Activated CD4-positive, alpha-beta T cell treated with anti-CD3 and anti-CD28 coated beads for 36 hours (primary cell): ENCODE measurements around the gene RIPK1. TPM values are rescaled to one million over a fixed set of nuclear protein-coding genes. Genes with fewer than 3 reads are reported as not detected.
"Not testable (repeated sequence)": the region's sequence is repeated elsewhere in the genome, so short reads cannot be mapped to it uniquely, and the experiment has no call there.

Experiments
- ATAC-seq: fragments of 200-7000 bp; cut with Tn5 transposase; one replicate; pipeline ENCODE4 v1.10.0; 2021; ENCODE audit warnings: mild to moderate bottlenecking, moderate library complexity
- CTCF ChIA-PET: fragments of 350-600 bp; sonication (Branson Sonifier 250); formaldehyde crosslinking; loops from one replicate; lab custom pipeline; 2021; ENCODE audit warnings: antibody characterized with exemption; lab: Charles Lee
- POLR2A ChIA-PET: fragments of 350-600 bp; sonication (Branson Sonifier 250); formaldehyde crosslinking; loops from one replicate; lab custom pipeline; 2021; ENCODE audit warnings: antibody characterized with exemption, inconsistent platforms; lab: Charles Lee
- DNase-seq: peaks from one replicate; pipeline ENCODE4 v3.0.0-alpha.2; 2020
- H3K27ac Mint-ChIP-seq: one replicate; pipeline ENCODE4 v1.8.0; 2021; ENCODE audit warnings: mixed read lengths
- H3K27me3 Mint-ChIP-seq: one replicate; pipeline ENCODE4 v1.8.0; 2021; ENCODE audit warnings: mixed read lengths
- H3K36me3 Mint-ChIP-seq: one replicate; pipeline ENCODE4 v1.8.0; 2021; ENCODE audit warnings: low read depth, mixed read lengths
- H3K4me1 Mint-ChIP-seq: one replicate; pipeline ENCODE4 v1.8.0; 2021; ENCODE audit warnings: mixed read lengths
- H3K4me3 Mint-ChIP-seq: one replicate; pipeline ENCODE4 v1.8.0; 2021; ENCODE audit warnings: mild to moderate bottlenecking, moderate library complexity, mixed read lengths
- H3K9me3 Mint-ChIP-seq: one replicate; pipeline ENCODE4 v1.8.0; 2021; ENCODE audit warnings: low read depth, mixed read lengths
- intact Hi-C, 2 experiments: fragments of 100-400 bp; cut with DNase I in 1 of 2; cut with micrococcal nuclease in 1 of 2; formaldehyde crosslinking; loops; one replicate each; pipeline versions ENCODE4 v1.14.2 to v1.15.1; 2022 to 2024; cut with DNase I, micrococcal nuclease
- total RNA-seq, 2 experiments: library from RNA; stranded (reverse); gene quantifications; one replicate each; pipeline ENCODE4 v1.2.3, GENCODE V29; 2021

RIPK1 gene
- total RNA-seq, 2 experiments from 2014 or later, result 17.4 to 19.3 TPM

DNA sequence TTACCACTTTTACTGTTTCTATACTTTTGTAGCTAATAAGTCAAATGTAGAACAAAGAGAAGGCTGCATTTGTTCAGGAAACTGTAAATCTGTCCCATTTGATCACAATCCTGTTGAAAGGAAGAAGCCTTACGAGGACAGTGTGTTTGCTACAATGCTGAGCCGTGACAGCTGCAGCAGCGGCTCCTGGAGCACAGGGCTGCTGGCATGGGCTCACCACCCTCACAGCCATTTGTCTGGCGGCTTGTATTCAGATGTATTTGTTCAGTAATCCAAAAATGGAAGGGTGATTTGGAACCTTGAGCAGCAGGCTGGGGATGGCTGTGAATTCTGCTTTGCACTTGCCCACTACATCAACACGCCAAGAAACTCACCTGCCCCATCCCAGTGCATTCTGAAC lies 83.4 kb downstream of the RIPK1 start:
- ChIA-PET CTCF (interaction anchor here (1.1 to 1.6 kb wide), 3 partner anchors 11 to 580 kb away, joined by 3 to 6 read pairs (median 3); no protein-coding TSS in a partner anchor), POLR2A (no interaction called here)
- DNase-seq, result no peak
- no peaks in the 10 kb centered on the region for H3K9me3 Mint-ChIP-seq
- intact Hi-C loops, result no loop called here
- no peak overlapping the region for H3K27ac Mint-ChIP-seq
- H3K36me3 Mint-ChIP-seq, result peaks cover 5% of the 10 kb centered on the region
- no peak overlapping the region for H3K4me3 Mint-ChIP-seq
- no peak for ATAC-seq
- peaks cover 2% of the 10 kb centered on the region for H3K4me1 Mint-ChIP-seq
- H3K27me3 Mint-ChIP-seq, result peaks cover 4% of the 10 kb centered on the region

DNA sequence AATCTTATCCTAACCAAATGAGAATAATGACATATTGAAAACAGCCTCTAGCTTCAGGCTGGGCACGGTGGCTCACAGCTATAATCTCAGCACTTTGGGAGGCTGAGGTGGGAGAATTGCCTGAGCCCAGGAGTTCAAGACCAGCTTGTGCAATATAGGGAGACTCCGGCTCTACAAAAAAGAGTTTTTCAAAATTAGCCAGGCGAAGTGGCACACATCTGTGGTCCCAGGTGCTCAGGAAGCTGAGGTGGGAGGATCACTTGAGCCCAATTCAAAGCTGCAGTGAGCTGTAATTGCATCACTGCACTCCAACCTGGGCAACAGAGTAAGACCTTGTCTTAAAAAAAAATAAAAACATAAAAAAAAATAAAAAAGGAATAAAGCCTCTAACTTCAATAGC lies 84.4 kb downstream of the RIPK1 start:
- POLR2A ChIA-PET, result no interaction called here
- no peak overlapping the region for H3K4me3 Mint-ChIP-seq
- H3K9me3 Mint-ChIP-seq, result no peaks in the 10 kb centered on the region
- DNase-seq (no peak), ATAC-seq (no peak)
- intact Hi-C loops, result no loop called here
- CTCF ChIA-PET, result no interaction called here
- peaks cover 7% of the 10 kb centered on the region for H3K27me3 Mint-ChIP-seq
- peaks cover 4% of the 10 kb centered on the region for H3K4me1 Mint-ChIP-seq
- no peak overlapping the region for H3K27ac Mint-ChIP-seq
- H3K36me3 Mint-ChIP-seq, result peaks cover 2% of the 10 kb centered on the region

DNA sequence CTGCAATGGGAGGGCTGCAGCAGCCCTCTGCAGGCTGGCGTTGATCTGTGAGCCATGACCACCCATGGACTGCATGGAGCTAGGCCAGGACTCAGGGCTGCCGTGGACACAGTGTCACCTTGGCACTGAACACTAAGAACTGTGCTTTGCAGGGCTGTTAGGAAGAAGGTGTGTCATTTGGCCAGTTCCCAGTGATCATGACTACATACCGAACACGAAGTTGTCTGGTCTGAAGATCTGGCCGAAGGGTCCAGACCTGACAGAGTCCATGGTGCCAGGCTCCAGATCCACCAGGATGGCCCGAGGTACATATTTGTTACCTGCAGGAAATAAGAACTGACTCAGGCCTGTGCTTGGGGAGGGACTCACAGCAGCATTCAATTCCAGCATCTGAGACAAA lies 87.1 kb downstream of the RIPK1 start:
- H3K27ac Mint-ChIP-seq, H3K9me3 Mint-ChIP-seq, H3K36me3 Mint-ChIP-seq, DNase-seq, CTCF ChIA-PET, H3K4me3 Mint-ChIP-seq, ATAC-seq: not testable (repeated sequence)
- intact Hi-C loops, result loop anchor here in 1 of 2 experiments (5.0 kb wide), 1 partner anchor 102 kb away; the partner anchor contains the start of gene PSMG4
- Mint-ChIP-seq H3K27me3 (peaks cover 13% of the 10 kb centered on the region), H3K4me1 (peaks cover 15% of the 10 kb centered on the region)
- POLR2A ChIA-PET, result interaction anchor here (0.6 kb wide), 1 partner anchor 299 kb away, joined by 4 read pairs; no protein-coding TSS in a partner anchor

DNA sequence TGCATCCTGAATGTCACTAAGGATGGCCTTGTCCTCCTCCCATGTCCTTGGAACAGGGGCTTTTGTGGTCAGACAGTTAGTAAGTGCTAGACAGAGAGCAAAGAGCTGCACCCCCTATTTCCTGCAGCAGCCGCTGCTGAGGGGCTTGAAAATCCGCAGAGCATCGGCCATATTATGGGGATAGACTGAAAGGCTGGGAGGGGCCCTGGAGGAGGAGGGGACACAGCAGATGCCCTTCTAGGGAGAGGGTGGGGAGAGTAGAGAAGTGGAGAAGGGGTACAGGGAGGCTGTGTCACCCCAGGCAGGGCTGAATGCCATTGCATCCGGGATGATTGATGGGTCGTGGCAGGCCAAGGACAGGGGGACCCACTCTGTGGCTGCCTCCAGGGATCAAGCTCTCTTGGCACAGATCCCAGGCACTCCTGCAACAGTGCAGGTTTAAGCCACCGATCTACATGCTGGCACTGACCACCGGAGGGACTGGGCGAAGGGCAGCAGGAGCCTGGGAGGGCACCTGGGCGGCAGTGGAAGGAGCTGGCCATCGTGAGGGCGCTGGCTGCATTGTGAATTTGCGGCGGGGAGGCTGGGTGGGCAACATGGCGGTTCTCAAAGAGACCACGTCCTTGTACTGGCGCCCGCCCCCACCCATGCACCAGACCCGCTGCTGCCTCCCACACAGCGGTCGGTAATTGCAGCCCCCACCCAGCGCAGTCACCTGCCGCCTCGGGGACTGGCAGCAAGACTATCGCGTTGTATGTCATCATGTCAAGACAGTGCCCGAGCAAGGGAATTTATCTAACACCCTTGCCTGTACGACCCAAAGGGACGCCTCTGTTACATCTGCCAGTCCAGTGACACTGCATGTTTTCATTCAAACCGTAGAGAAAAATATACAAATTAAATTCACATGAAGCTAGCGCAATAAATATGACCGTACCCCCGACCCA lies 88.2 kb downstream of the RIPK1 start:
- ChIA-PET POLR2A (interaction anchor here (0.7 kb wide), 1 partner anchor 54 kb away, joined by 3 read pairs; no protein-coding TSS in a partner anchor), CTCF (interaction anchor here (0.6 kb wide), 1 partner anchor 87 kb away, joined by 4 read pairs; no protein-coding TSS in a partner anchor)
- peaks cover 16% of the 10 kb centered on the region for H3K27me3 Mint-ChIP-seq
- H3K4me1 Mint-ChIP-seq, result peaks cover 20% of the 10 kb centered on the region
- DNase-seq, result peak; percentile 25
- intact Hi-C loops, result loop anchor here (1.0 to 5.0 kb wide), 8 partner anchors 24 to 157 kb away; partner anchors contain the start of genes PSMG4 (in 2 of the 2), BPHL (in 1 of the 2), NQO2 (in 1 of the 2) and RIPK1 (in 1 of the 2)
- peak overlapping the region; percentile 74 for H3K4me3 Mint-ChIP-seq
- not testable (repeated sequence) for H3K9me3 Mint-ChIP-seq, H3K36me3 Mint-ChIP-seq
- peak overlapping the region; percentile 55 for H3K27ac Mint-ChIP-seq
- peak; percentile 19 for ATAC-seq

DNA sequence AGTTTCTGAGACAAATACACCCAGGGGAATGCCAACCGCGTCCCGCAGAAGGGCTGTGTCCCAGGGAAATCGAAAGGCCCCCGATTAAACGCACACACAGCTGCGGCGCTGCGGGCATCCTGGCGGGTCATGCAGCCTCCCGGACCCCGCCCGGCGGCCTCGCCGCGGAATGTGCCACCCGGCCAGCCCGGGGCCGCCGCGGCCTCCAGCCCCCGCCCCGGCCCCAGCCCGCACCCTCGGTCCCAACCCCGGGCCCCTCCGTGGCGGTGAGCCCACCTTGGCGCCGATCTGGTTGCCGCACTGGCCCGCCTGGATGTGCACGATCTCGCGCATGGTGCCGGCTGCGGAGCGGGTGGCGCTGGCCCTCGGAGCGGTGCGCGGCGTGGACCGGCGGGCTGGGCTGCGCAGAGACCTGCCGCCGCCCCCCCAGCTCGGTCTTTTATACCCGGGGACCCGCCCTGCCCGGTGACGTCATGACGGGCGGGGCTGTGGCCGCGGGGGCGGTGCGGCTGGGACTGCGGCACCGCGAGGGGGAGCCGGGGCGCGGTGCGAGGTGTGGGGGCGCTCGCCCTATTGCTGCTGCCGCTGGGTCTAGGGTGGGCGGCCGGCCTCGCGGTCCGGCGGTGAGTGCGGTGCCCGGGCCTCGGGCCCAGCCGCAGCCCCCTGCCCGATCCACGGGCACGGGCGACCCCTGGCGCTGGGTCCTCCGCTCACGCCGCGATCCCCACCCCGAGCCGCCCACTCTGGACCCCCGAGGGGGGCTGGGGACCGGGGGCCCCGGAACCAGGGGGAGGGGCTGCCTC lies 89.0 kb downstream of the RIPK1 start, which contains the start of gene TUBB2A:
TSS of gene TUBB2A (minus strand) at position 414 of the 803 bp plus-strand sequence. CDS start at position 333, 81 bp downstream.
- peak; percentile 87 for DNase-seq
- ChIA-PET CTCF (interaction anchor here (0.6 kb wide), 1 partner anchor 86 kb away, joined by 4 read pairs; no protein-coding TSS in a partner anchor), POLR2A (interaction anchor here (0.7 kb wide), 1 partner anchor 53 kb away, joined by 3 read pairs; no protein-coding TSS in a partner anchor)
- peak within 1 kb of the TSS; percentile 55 for H3K27ac Mint-ChIP-seq
- H3K4me1 Mint-ChIP-seq, result peaks cover 25% of the 10 kb centered on the region
- H3K27me3 Mint-ChIP-seq, result peaks cover 20% of the 10 kb centered on the region
- intact Hi-C loops, result loop anchor here (1.0 to 5.0 kb wide), 7 partner anchors 31 to 158 kb away; partner anchors contain the start of genes PSMG4 (in 2 of the 2), BPHL (in 1 of the 2), NQO2 (in 1 of the 2) and RIPK1 (in 1 of the 2)
- no peaks in the 10 kb centered on the region for H3K36me3 Mint-ChIP-seq
- peak within 1 kb of the TSS; percentile 74 for H3K4me3 Mint-ChIP-seq
- no peaks in the 10 kb centered on the region for H3K9me3 Mint-ChIP-seq
- ATAC-seq, result peak; percentile 68

DNA sequence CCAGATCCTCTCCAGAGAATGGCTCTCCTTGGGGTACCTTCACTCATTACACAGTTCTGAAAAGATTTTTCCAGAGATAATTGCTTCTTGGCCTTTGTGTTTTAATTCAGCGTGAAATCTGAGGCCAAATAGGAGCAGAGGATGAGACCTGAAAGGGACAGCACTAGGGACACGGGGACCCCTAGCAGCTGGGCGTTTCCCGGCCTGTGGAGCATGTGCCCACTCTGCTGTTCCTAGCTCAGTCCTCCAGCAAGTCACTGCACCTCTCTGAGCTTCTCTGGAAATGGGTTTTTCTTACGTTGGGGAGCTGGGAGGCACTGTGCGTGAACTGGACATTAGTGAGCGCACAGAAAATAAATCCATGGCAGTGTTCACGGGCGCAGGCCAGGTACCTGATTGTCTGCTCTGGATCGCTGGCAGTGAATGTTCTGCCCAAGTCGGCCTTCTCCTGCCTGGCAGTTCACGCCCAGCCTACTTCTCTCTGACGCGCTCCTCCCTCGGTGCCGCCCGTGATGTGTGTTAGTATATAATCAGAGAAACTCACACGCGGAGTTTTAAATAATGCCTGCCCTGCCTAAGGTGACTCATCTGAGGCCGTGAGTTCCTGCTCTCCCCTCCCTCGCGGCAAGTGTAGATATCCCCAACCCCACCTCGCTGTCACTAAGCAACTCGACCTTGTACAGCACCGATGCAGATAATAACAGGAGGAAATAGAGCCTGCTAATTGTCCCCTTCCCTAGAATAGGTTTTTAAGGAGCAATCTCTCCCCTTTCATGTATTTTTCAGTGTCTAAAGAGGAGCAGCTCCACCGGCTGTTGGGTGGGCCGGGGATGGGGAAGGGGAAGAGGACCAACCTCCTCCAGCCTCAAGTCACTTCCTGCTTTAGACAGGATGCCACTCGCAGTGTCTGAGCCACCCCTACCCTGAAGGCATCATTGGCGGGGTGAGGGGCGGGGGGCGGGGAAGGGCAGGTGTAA lies 91.8 kb downstream of the RIPK1 start:
- ChIA-PET CTCF (interaction anchor here (1.0 kb wide), 1 partner anchor 91 kb away, joined by 3 read pairs; no protein-coding TSS in a partner anchor), POLR2A (no interaction called here)
- peak overlapping the region; percentile 6 for H3K4me3 Mint-ChIP-seq
- DNase-seq (peak; percentile 63), ATAC-seq (peak; percentile 40)
- no peaks in the 10 kb centered on the region for H3K9me3 Mint-ChIP-seq
- H3K27me3 Mint-ChIP-seq, result peaks cover 27% of the 10 kb centered on the region
- H3K27ac Mint-ChIP-seq, result no peak overlapping the region
- intact Hi-C loops, result loop anchor here in 1 of 2 experiments (5.0 kb wide), 1 partner anchor 97 kb away; the partner anchor contains the start of gene PSMG4
- H3K36me3 Mint-ChIP-seq, result no peaks in the 10 kb centered on the region
- peaks cover 35% of the 10 kb centered on the region for H3K4me1 Mint-ChIP-seq

DNA sequence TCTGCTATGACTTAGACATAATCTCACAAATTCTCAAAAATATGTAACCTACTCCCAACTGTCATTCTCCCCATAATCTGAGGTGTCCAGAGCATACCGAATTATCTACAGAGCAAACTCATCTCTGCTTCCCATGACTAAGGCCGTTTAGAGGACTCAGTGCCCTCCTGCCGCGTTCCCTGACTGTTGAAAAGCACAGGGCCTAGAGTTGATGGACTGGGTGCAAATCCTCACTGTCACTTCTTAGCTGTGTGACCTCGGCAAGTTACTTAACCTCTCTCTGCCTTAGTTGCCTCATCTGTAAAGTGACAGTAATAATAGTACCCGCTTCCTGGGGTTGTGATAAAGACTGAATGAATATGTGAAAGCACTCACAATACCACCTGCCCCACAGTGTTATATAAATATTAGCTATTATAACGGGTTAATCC lies 93.8 kb downstream of the RIPK1 start:
- Mint-ChIP-seq H3K4me1 (peaks cover 30% of the 10 kb centered on the region), H3K9me3 (no peaks in the 10 kb centered on the region), H3K4me3 (no peak overlapping the region), H3K27me3 (peaks cover 25% of the 10 kb centered on the region), H3K36me3 (no peaks in the 10 kb centered on the region), H3K27ac (no peak overlapping the region)
- ATAC-seq (peak; percentile 23), DNase-seq (no peak)
- POLR2A ChIA-PET, result no interaction called here
- CTCF ChIA-PET, result interaction anchor here (0.6 to 1.3 kb wide), 4 partner anchors 43 to 246 kb away, joined by 3 read pairs; no protein-coding TSS in a partner anchor
- intact Hi-C loops, result loop anchor here (1.0 to 2.0 kb wide), 3 partner anchors 43 to 65 kb away; partner anchors contain the start of genes BPHL (in 1 of the 2) and TUBB2B (in 1 of the 2)

DNA sequence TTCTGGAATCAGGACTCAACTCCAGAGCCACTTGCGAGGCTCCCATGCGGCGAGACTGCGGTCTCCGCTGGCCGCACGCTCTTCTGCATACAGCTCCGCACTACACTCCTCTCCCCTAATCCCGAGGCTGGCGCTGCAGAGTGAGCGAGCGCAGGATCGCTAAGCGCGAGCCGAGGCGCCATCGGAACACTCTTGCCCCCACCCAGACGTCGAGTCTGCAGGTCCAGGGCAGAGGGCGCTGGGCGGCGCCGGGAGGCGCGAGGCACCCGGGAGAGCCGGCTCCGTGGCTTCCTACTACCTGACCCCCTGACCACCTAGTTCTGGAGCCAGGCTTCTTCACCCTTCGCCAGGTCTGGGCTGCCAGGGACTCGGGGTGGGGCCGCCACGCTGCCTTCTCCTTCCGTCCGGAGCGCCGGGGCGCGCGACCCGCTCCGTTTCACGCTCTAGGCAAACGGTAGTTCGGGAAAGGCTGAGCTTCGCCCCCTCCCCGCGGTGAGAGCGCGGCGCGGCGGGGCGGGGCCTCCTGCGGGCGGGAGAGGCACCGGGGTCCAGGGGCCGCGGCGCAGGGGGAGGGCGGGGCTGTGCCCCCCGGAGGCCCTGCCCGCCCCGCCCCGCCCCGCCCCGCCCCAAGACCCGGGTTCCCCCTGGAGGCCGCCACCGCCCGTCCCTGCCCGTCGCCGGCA lies 94.4 kb downstream of the RIPK1 start:
- ATAC-seq (peak; percentile 84), DNase-seq (peak; percentile 74)
- Mint-ChIP-seq H3K36me3 (no peaks in the 10 kb centered on the region), H3K27ac (peak overlapping the region; percentile 47), H3K27me3 (peaks cover 28% of the 10 kb centered on the region), H3K4me3 (peak overlapping the region; percentile 66), H3K4me1 (peaks cover 30% of the 10 kb centered on the region), H3K9me3 (no peaks in the 10 kb centered on the region)
- intact Hi-C loops, result loop anchor here (1.0 to 2.0 kb wide), 4 partner anchors 44 to 96 kb away; partner anchors contain the start of genes BPHL (in 1 of the 2), PSMG4 (in 1 of the 2) and TUBB2B (in 1 of the 2)
- ChIA-PET CTCF (interaction anchor here (0.6 to 1.3 kb wide), 5 partner anchors 11 to 247 kb away, joined by 3 read pairs; no protein-coding TSS in a partner anchor), POLR2A (interaction anchor here (0.6 kb wide), 1 partner anchor 915 kb away, joined by 3 read pairs; no protein-coding TSS in a partner anchor)

DNA sequence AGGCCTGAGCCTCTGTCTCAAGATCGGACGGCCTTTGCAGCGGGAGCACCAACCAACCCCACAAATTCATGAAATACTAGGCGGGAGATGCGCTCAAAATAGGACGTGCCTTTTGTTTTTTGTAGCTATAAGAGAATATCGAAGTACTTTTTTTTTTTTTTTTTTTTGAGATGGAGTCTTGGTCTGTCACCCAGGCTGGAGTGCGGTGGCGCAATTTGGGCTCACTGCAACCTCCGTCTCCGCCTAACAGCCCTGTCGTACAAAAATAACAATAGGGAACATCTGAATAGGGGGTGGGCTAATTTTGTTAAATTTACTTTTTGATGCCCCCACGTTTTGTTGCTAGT lies 94.9 kb downstream of the RIPK1 start:
- ATAC-seq (no peak), DNase-seq (no peak)
- Mint-ChIP-seq H3K4me1 (peaks cover 28% of the 10 kb centered on the region), H3K4me3 (peak overlapping the region; percentile 66), H3K27ac (no peak overlapping the region), H3K36me3 (no peaks in the 10 kb centered on the region), H3K9me3 (no peaks in the 10 kb centered on the region), H3K27me3 (peaks cover 27% of the 10 kb centered on the region)
- intact Hi-C loops, result loop anchor here (1.0 to 2.0 kb wide), 3 partner anchors 44 to 95 kb away; partner anchors contain the start of genes BPHL (in 1 of the 2) and PSMG4 (in 1 of the 2)
- CTCF ChIA-PET, result interaction anchor here (1.0 to 1.3 kb wide), 2 partner anchors 12 to 68 kb away, joined by 3 read pairs; no protein-coding TSS in a partner anchor
- POLR2A ChIA-PET, result no interaction called here
